ENCODE measurements around the gene RHEB. TPM values are rescaled to one million over a fixed set of nuclear protein-coding genes. Genes with fewer than 3 reads are reported as not detected.

RHEB gene
- polyA plus RNA-seq, 1 donor = 150 TPM

GRCh38 chr7:151449990-151450389, 69.7 kb downstream of the RHEB start:
- no peak for DNase-seq

GRCh38 chr7:151448261-151449252, 71.1 kb downstream of the RHEB start:
- no peak for DNase-seq

- DNase-seq = no peak
Observed at GRCh38 chr7:151447901-151448260, 71.8 kb downstream of the RHEB start.

- DNase-seq = no peak
Observed at GRCh38 chr7:151447312-151447711, 72.4 kb downstream of the RHEB start.

GRCh38 chr7:151446412-151446811, 73.3 kb downstream of the RHEB start:
- no peak for DNase-seq

GRCh38 chr7:151444632-151445031, 75.1 kb downstream of the RHEB start:
- no peak for DNase-seq

- no peak for DNase-seq
Observed at GRCh38 chr7:151442776-151443496, 76.8 kb downstream of the RHEB start.

GRCh38 chr7:151440799-151441445, 78.8 kb downstream of the RHEB start:
- no peak for DNase-seq

GRCh38 chr7:151439855-151440798, 79.6 kb downstream of the RHEB start, which contains the start of gene CRYGN:
Gene CRYGN, minus strand, starts transcription at chr7:151440141. Its CDS starts 224 bp downstream, at chr7:151439917.
- DNase-seq = no peak

GRCh38 chr7:151438864-151439601, 80.7 kb downstream of the RHEB start:
- no peak for DNase-seq

- no peak for DNase-seq
Observed at GRCh38 chr7:151437866-151438516, 81.7 kb downstream of the RHEB start.

GRCh38 chr7:151437159-151437553, 82.5 kb downstream of the RHEB start:
- no peak for DNase-seq

GRCh38 chr7:151436446-151437158, 83.1 kb downstream of the RHEB start:
- DNase-seq = no peak

GRCh38 chr7:151435971-151436370, 83.7 kb downstream of the RHEB start:
- DNase-seq = no peak

GRCh38 chr7:151435103-151435916, 84.4 kb downstream of the RHEB start:
- no peak for DNase-seq

GRCh38 chr7:151434549-151434948, 85.1 kb downstream of the RHEB start:
- DNase-seq = no peak

- DNase-seq = no peak
Observed at GRCh38 chr7:151433721-151434400, 85.8 kb downstream of the RHEB start.

Measured in left kidney (tissue), 2 donors.